ENCODE data around the gene PLCH1. TPM values are rescaled to one million over a fixed set of nuclear protein-coding genes. Genes with fewer than 3 reads are reported as not detected.

The PLCH1 gene, protein sequence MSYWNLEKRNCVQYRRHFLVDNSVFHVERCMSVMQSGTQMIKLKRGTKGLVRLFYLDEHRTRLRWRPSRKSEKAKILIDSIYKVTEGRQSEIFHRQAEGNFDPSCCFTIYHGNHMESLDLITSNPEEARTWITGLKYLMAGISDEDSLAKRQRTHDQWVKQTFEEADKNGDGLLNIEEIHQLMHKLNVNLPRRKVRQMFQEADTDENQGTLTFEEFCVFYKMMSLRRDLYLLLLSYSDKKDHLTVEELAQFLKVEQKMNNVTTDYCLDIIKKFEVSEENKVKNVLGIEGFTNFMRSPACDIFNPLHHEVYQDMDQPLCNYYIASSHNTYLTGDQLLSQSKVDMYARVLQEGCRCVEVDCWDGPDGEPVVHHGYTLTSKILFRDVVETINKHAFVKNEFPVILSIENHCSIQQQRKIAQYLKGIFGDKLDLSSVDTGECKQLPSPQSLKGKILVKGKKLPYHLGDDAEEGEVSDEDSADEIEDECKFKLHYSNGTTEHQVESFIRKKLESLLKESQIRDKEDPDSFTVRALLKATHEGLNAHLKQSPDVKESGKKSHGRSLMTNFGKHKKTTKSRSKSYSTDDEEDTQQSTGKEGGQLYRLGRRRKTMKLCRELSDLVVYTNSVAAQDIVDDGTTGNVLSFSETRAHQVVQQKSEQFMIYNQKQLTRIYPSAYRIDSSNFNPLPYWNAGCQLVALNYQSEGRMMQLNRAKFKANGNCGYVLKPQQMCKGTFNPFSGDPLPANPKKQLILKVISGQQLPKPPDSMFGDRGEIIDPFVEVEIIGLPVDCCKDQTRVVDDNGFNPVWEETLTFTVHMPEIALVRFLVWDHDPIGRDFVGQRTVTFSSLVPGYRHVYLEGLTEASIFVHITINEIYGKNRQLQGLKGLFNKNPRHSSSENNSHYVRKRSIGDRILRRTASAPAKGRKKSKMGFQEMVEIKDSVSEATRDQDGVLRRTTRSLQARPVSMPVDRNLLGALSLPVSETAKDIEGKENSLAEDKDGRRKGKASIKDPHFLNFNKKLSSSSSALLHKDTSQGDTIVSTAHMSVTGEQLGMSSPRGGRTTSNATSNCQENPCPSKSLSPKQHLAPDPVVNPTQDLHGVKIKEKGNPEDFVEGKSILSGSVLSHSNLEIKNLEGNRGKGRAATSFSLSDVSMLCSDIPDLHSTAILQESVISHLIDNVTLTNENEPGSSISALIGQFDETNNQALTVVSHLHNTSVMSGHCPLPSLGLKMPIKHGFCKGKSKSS (N-terminal part only)
- 1 to 10 TPM; 1.6 to 4.4 (median 2.4) TPM for total RNA-seq
- 1 to 10 TPM in 1 of 2 donors, under 1 TPM in 1; 0.91 to 2.3 TPM for polyA plus RNA-seq

DNA sequence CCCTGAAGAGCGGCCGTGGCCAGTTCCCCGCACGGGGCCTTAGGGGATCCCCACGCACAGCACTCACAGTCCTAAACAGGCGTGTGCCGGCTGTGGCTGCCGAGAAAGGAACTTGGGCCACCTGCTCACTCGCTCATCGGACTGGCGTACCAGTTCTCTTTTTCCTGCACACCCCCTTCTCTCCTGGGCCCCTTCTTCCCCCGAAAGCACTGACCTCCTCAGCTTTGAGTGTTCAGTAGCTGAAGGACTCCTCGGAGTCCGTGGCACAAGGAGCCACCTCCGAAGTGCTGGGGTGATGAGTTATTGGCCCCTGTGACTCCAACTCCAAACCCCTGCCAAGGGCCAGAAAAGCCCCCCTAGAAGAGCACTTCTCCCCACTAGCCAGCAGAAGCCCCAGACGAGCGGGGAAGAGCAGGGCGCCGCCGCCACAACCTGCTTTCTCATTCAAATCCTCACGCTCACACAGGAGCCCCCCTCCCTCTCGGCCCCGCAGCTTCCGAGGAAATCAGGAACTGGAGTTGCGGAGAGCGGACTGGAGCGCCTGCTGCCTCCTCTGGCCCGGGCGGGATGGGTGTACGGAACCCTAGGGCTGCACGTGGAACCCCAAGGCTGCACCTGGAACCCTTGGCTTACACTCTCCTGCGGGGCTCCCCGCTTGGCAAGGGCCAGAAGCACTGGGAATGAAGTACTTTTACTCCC, at the start of gene PLCH1:
TSS of gene PLCH1 (minus strand) at position 446 of the 699 bp plus-strand sequence. CDS start 40,847 bp downstream, outside the sequence.
- Histone ChIP-seq H3K4me3 (peak within 1 kb of the TSS; percentile 37 to 87 (median 64)), H3K36me3 (no peaks in the 10 kb centered on the region), H3K9me3 (no peaks in the 10 kb centered on the region), H3K4me1 (no peaks in the 10 kb centered on the region), H3K27ac (peak within 1 kb of the TSS; percentile 24 to 68 (median 52)), H3K27me3 (no peaks in the 10 kb centered on the region)
- peak; percentile 74 to 90 (median 78) for DNase-seq
- WGBS, 2 donors, result 0 to 1% methylated on average over 33 of the region's 33 CpGs
- intact Hi-C loops (cut with DNase I), result no loop called here
- TF ChIP-seq, protein P1, sequence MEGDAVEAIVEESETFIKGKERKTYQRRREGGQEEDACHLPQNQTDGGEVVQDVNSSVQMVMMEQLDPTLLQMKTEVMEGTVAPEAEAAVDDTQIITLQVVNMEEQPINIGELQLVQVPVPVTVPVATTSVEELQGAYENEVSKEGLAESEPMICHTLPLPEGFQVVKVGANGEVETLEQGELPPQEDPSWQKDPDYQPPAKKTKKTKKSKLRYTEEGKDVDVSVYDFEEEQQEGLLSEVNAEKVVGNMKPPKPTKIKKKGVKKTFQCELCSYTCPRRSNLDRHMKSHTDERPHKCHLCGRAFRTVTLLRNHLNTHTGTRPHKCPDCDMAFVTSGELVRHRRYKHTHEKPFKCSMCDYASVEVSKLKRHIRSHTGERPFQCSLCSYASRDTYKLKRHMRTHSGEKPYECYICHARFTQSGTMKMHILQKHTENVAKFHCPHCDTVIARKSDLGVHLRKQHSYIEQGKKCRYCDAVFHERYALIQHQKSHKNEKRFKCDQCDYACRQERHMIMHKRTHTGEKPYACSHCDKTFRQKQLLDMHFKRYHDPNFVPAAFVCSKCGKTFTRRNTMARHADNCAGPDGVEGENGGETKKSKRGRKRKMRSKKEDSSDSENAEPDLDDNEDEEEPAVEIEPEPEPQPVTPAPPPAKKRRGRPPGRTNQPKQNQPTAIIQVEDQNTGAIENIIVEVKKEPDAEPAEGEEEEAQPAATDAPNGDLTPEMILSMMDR (IDR thresholded peaks at IDR 0.05), result no peak
- peak; percentile 91 to 93 (median 92) for ATAC-seq
- no peak for FAIRE-seq

DNA sequence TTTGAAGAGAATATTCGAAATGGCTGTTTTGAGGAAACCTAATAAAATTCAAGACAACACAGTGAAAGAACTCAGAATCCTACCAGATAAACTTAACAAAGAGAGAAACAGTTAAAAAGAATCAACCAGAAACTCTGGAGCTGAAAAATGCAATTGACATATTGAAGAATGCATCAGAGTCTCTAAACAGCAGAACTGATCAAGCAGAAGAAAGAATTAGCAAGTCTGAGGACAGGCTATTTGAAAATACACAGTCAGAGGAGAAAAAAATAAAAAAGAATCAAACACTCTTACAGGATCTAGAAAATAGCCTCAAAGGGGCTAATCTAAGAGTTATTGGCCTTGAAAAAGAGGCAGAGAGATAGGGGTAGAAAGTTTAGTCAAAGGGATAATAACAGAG, 47.7 kb upstream of the PLCH1 start:
- intact Hi-C loops (cut with DNase I), result no loop called here
- no peak for FAIRE-seq

DNA sequence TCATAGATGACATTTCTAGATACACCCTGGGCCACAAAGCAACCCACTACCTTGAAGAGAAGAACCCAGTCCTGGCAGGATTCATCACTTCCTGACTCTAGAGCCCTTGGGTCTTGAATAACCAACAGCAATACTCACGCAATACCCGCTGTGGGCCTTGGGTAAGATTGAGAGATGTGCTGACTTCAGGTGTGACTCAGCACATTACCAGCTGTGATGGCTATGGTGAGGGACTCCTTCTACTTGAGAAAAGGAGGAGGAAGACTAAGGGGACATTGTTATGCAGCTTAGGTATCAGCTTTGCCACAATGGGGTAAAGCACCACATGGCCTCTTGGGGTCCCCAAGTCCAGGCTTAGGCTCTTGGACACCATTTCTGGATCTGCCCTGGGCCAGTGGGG, 46.3 kb upstream of the PLCH1 start:
- Histone ChIP-seq H3K9me3 (no peaks in the 10 kb centered on the region), H3K36me3 (no peaks in the 10 kb centered on the region), H3K27me3 (no peaks in the 10 kb centered on the region), H3K27ac (no peak overlapping the region), H3K4me1 (no peaks in the 10 kb centered on the region), H3K4me3 (no peak overlapping the region)
- WGBS, 2 donors, result 97 to 100% methylated on average over 2 of the region's 2 CpGs
- intact Hi-C loops (cut with DNase I), result no loop called here
- FAIRE-seq, result no peak
- no peak for DNase-seq
- ATAC-seq, result no peak
- TF ChIP-seq, protein P1 (IDR thresholded peaks at IDR 0.05), result no peak

More for the DNA sequence above, 47.7 kb upstream of the PLCH1 start:
- no peaks in the 10 kb centered on the region for H3K4me1 ChIP-seq
- no peak overlapping the region for H3K27ac ChIP-seq
- no peaks in the 10 kb centered on the region for H3K9me3 ChIP-seq
- 81 to 97% methylated on average over 1 of the region's 1 CpG for WGBS, 2 donors
- TF ChIP-seq, protein P1 (IDR thresholded peaks at IDR 0.05), result no peak
- no peaks in the 10 kb centered on the region for H3K27me3 ChIP-seq
- DNase-seq (no peak), ATAC-seq (no peak)
- H3K4me3 ChIP-seq, result no peak overlapping the region
- no peaks in the 10 kb centered on the region for H3K36me3 ChIP-seq

DNA sequence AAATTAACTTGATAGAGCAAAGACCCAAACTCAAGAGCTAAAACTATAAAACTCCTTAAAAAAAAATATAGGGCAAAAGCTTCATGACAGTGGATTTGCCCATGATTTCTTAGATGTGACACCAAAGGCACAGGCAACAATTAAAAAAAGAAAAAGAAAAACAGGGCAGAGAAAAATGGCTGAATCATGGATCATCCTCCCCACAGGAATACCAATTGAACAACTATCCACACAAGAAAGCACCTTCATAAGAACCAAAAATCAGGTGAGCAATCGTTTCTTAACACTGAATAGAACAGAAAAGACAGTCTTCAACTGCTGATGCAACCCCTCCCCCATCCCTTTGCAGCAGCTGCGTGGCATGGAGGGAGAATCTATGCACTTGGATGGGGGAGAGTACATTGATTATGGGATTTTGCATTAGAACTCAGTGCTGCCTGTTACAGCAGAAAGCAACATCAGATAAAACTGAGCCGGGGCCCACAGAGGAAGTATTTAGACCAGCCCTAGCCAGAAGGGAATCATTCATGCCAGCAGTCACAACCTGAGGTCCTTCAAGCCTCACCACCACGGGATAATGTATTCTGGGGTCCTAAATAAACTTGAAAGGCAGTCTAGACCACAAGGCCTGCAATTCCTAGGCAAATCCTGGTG, 45.5 kb upstream of the PLCH1 start:
- Histone ChIP-seq H3K27ac (no peak overlapping the region), H3K27me3 (no peaks in the 10 kb centered on the region), H3K9me3 (no peaks in the 10 kb centered on the region), H3K4me3 (no peak overlapping the region), H3K36me3 (no peaks in the 10 kb centered on the region), H3K4me1 (no peaks in the 10 kb centered on the region)
- intact Hi-C loops (cut with DNase I), result no loop called here
- ATAC-seq (no peak), FAIRE-seq (no peak), DNase-seq (no peak)
- TF ChIP-seq, protein P1 (IDR thresholded peaks at IDR 0.05), result no peak
- WGBS, 2 donors, result 80 to 82% methylated on average over 4 of the region's 4 CpGs

All from pancreas (tissue), 10 donors.